ENCODE data around the gene MYO3B.
"Not testable (repeated sequence)": the region's sequence is repeated elsewhere in the genome, so short reads cannot be mapped to it uniquely, and the experiment has no call there.

Gene MYO3B

DNA sequence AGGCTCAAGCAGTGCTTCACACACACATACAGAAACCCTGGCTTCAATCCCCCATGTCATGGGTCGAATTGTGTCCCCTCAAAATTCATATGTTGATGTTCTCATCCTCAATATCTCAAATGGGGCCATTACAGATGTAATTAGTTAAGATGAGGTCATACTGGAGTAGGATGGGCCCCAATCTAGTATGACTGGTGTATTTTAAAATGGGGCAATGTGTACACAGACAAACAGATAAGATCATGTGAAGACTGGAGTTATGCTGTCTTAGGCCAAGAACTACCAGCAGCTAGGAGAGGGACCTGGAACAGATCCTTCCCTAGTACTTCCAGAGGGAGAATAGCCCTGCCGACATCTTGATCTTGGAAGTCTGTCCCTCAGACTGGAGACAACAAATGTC lies 167.7 kb downstream of the MYO3B start:
- DNase-seq: no peak

DNA sequence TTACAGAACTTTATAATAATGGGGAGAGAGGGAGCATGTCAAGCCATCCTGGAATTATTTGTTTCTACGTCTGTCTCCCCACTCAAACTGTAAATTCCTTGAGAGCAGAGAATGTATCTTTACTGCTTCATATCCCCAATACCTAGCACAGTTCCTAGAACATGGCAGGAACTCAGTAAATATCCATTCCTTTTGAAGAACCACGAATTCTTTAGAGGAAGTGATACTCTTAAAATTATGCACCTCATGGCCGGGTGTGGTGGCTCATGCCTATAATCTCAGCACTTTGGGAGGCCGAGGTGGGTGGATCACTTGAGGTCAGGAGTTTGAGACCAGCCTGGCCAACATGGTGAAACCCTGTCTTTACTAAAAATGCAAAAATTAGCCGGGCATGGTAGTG lies 171.3 kb downstream of the MYO3B start:
- not testable (repeated sequence) for DNase-seq

DNA sequence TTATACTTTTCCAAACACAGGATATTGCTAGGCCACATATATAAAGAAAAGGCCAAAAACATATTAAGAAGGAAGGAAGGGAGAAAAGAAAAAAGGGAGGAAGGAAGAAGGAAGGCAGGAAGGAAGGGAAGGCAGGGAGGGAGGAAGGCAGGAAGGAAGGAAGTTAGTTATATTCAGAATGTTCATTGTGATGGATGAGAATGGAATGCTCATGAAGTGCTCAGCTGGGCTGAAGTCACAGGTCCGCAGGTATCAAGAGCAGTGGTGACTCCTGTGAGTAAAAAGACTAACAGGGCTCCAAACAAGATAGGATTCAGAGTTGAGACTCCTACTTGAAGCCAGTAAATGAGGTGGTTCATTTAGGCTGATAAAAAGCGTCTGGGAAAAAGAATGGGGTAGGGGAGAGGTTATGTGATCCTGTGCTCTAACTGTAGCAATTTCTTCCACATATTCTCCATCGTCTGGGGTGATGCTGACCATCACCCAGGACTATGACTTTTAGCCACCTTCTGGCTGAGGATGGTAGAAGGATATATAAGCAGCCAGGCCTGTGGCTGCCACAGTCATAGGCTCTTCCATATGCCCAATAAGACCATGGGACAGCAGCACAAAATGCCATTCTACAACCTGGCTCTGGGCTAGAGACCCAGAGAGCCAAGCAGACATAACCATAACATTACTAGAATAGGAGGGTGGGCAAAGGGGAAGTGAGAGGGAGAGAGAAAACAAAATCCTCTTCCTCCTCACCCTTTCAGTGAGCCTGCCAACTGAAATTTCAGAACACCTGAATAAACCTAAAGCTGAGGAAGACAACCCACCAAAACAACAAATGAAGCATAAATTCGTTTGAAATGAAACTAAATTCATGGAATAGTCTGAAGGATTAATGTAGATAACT lies 173.2 kb downstream of the MYO3B start:
- DNase-seq: no peak

DNA sequence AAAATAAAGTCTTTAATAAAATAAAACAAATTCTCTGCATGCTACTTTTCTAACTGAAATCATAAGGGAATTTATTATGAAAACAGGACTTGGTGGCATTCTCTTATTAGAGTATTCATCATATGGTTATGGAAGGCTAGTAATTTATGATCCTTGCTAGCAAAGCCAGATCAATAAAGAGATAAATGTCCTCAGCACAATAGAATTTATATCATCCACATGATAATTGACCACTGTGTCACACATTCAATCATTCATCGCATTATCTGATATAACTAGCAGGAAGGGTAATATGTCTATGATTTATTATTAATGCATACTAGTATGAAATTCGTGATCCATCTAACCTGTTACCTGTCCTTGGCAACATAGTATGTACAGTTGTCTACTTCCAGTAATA lies 175.8 kb downstream of the MYO3B start:
- DNase-seq: no peak

DNA sequence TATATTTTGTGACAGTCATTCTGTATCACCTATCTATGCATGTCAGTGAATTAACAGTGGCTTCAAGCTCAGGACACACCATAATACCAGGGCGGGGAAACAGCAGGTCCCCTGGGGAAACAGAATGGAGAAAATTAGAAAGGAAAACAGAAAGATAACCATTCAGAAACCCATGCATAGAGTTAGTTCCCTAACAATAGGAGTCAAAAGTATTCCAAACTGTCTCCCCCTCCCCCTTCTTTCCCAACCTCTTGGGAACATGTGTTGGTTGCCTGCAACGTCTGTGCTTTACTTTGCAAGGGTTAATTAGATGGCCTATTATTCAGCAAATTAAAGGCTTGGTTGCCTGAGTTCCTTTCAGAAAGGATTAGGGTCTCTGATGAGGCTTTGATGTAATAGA lies 176.4 kb downstream of the MYO3B start:
- no peak for DNase-seq

DNA sequence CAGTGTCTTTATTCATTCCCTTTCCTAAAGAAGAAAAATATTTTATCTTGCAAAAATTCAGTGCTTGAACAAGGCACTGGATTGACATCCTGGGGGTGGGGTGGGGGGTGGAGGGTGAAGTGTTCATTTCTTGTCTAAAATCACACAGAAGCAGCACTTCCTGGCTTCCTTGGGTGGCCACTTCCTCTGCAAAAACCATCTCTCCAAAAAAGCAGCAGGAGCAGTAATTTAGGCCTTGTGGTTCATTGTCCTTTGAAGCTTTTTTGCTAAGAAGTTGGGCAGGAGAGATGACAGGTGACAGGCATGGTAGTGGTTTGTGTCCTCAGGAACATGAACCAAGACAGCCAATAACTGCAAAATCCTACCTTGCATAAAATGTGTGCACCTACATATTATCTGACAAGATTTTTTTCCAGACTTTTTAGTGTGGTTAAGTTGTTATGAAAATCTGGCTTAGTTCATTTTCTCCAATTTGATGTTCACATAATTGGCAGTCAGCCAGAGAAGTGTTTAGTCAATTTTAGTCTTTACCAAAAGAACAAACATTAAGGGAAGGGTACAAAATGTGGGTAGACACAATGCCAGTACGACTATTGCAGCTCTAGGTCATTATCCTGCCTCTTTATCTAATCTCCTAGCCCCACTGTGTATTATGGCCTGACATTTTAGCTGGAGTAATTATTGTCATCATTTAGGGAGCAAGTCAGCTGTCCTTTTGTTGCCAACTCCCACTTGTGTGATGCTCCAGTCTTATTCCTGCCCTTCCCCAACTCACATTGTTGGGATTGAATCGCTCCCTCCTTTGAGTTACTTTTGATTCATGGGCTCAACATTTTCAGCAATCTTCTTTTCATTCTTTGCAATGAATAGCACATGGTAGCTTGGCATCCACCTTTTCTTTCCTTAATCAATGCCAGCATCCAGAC lies 177.2 kb downstream of the MYO3B start:
- no peak for DNase-seq

DNA sequence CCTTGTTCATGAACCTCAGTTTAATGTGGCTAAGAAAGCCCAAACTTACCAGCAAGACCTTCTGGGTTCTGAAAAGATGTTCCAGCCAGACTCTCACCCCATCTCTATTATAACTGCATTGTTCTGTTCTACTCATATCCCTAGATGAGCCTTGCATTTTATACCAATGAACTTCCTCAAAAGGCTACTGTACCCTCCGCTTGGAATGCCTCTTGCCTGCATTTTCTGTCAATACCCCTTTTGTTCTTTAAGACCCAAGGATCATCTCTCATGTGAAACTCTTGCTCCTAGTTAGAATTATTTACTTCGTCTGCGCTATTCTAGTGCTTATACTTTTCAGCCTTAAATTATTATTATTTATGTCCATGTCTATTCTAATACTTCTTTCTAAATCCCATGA lies 181.5 kb downstream of the MYO3B start:
- DNase-seq: no peak

DNA sequence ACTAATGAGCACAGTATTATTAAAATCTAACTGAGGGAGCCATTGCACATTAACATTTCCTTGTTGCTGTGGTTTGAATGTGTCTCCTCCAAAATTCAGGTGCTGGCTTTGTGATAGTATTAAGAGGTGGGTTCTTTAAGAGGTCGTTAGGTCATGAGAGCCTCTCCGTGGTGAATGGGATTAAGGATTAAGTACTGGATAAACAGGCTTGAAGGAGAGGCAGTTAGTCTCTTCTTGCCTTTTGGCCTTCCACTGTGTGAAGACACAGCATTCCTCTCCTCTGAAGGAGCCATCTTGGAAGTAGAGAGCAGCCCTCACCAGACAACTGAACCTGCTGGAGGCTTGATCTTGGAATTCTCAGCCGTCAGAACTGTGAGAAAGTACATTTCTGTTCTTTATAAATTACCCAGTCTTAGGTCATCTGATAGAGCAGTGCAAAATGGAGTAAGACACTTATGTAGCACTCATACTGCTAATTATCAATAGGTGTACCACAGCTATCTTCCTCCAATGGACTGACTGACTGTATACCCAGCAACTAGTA lies 182.7 kb downstream of the MYO3B start:
- no peak for DNase-seq

DNA sequence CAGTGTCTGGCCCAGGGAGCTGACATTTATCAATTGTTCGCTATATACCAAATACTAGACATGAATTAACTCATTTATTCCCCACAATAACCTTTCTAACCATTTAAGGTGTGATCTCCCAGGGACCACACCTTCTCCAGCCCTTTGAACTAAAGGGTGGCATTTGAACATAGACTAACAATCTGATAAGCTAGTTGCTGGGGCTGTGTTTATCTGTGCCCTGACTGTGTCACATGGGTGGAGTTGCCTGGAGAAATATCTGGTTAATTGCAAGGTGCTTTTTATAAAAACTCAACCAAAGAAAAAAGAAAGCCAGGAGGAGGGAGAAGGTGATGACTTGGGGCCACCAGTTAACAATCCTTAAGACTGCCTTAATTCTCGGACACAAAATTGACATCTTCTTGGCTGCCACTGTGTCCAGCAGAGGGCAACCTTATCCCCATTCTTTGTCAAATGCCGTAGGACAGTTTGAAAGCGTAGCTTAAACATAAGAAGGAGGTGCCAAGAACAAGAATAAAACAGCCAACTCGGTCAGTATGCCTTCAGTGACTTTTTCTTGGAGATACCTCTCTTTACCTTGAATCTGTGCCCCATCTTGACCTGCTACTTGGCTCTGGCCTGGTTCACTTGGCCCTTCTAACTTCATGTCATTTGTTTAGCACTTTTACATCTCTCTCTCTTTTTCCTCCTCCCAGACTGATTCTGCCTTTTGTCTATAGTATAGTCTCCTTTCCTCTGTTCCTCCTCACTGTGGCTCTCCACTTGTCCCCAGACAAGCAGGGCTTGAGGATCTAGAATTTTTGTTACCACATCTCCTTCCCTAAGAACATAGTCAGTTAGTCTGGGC lies 183.4 kb downstream of the MYO3B start:
- peak; percentile 38 for DNase-seq

DNA sequence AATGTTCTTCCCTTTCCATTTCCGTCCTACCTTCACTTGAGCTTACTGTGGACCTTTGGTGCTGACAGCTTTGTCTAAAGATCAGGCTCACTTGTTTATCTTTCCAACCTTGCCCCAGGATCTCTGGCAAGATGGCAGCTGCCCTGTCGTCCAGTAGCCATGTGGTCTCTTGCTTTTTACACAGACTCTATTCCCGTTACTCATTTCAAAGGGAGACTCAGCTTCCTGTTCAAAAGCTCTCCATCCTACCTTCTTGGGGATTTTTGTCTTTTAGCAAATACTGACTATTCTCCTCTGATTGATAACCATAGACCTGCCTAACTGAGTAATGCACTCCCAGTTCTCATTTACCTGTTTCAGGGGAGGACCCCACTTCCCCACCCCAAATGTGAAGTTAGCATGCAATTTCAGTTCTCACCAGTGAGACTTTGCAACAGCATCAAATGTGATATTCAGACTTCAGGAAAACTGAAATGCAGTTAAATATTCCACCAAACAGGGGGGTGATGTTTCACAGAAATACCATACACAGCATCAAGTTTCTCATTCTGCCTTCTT lies 184.4 kb downstream of the MYO3B start:
- no peak for DNase-seq

DNA sequence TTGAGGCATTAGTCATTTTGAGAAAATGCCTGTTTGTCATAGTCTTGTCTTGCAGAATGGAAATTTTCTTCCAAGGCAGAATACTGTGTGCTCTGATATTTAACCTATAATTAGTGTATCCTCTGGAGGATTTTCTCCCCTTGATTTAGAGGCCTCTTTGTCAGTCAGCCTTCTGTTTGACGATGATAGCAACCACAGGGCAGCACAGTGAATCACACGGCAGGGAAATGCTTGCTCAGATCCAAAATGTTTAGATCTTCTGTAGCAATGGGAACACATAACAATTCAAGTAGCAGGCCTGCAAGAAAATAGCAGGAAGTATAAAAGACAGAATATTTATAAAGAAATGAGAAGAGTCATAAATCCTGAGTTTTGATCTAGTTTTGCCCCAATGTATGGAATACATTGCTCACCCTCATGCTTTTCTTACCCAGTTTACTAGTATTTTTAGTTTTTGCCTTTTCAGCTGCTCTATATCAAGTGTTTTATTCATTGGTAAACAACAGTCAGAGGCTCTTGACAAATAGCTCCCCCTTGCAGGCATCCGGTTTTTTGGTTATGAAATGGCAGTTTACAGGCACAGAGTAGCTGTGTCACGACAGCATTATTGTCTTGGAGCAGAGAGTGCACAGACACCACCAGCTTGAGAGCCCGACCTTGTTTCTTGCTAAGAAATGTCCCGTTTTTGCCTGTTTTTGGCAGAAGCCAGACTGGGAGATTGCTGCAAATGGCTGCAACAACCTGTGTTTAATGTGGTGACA lies 185.1 kb downstream of the MYO3B start:
- no peak for DNase-seq

DNA sequence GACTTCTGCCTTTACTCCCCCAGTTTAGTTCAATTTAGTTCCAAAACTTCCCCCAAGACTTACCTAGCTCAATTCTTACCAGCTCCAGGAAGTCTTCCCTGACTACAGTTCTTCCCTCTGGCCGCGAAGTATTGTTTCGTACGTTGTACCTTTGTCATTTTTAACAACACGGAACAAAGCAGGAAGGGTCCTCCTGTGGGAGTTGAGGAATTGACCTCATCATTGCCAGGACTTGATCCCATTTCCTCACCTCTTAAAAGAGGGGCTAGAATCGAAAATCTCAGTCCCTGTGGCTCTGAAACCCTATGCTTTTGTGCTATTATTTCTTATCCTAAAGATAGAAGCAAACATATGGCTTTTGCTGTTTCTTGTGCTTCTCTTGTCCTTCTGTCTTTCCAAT lies 187.1 kb downstream of the MYO3B start:
- no peak for DNase-seq

DNA sequence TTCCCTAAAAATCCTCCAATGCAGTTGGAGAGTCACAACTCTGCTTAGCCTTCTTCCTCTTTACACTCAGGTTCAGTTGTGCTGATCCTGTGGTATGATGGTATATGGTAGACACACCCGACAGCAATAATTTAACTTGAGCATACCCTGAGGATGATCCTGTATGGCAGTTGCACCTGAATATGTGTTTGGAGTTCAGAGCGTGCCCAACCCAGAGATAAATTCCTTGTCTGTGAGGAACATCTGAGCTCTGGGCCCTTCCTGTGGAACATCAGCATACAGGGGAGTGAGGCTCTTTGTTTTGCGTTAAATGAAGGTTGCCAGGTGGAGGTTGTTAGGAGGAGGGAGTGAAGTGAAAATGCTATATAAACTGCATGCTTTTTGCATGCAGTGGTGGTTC lies 187.7 kb downstream of the MYO3B start:
- no peak for DNase-seq

DNA sequence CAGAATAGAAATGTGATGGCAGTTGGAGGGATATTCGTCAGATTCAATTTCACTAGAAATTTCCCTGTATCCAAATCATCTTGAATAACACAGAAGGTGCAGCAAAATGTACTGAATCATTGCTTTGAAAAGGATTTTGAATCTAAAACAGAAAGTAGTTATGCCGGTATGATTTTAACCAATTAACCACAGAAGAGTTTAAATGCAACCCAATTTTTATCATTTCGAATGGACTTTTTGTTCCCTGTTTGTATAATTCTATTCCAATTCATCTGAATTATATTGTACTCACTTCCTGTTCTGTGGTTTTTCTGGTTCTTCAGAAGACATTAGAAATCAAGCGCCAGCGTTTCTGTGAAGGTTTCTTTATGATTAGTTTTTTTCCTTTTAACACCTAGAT lies 190.4 kb downstream of the MYO3B start:
- DNase-seq: no peak

DNA sequence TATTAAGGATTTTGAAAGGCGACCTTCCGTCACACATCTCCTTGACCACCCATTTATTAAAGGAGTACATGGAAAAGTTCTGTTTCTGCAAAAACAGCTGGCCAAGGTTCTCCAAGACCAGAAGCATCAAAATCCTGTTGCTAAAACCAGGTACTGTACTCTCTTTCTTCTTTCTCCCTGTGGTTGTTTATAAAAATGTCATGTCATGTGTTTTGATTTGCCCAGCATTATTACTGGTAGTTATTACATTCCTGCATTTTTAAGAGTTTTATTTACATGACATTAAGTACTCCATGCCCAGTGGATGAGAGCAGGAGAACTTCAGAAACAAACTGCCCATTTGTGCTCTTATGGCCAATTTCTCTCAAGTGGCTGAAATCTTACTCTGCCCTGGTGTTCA lies 191.3 kb downstream of the MYO3B start:
- DNase-seq: no peak

DNA sequence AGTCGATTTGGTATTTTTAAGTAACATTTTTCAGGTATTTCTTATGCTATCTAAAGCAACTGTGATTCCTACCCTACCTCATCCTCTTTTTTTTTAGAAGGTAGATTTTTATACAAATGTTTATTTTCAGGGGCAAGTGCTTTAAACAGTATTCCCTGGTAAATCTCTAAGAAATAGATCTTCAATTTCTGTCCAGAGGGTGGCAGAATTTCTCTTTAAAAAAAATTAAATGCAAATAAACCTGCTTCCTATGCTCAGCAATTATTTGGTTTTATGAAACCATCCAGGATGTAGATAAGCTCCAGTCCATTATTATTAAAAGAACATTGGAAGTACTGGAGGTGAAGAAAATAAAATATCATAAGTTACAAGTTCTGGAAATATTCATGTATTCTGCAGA lies 191.9 kb downstream of the MYO3B start:
- peak; percentile 15 for DNase-seq

DNA sequence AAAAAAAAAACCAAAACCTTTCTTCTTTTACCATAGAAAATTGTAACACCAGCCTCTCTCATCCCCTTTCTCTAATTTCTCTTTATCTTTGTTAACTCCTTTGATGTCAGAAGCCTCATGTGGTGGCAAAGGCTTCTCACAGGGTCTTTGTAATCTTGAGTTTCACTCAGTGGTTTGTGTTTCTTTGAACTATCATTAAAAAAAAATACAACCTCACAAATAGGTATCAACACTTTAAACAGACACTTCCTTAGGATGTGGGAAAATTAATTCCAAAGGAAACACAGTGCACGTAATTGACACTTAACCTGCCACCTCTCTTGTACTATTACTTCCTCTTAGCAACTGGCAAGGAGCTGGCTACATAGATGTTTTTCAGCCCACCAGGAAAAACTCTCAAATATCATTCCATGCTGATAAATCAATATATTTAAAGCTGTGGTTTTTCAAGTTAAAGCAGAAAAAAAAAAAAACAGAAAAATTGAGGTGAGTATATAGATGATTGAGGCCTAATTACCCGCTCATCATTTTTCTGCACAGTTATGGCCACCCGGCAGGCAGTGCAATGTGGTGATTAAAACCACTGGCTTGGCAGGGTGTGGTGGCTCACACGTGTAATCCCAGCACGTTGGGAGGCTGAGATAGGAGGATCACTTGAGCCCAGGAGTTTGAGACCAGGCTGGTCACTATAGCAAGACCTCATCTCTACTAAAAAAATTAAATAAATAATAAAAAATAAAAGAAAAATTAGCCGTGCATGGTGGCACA lies 193.5 kb downstream of the MYO3B start:
- DNase-seq: no peak

DNA sequence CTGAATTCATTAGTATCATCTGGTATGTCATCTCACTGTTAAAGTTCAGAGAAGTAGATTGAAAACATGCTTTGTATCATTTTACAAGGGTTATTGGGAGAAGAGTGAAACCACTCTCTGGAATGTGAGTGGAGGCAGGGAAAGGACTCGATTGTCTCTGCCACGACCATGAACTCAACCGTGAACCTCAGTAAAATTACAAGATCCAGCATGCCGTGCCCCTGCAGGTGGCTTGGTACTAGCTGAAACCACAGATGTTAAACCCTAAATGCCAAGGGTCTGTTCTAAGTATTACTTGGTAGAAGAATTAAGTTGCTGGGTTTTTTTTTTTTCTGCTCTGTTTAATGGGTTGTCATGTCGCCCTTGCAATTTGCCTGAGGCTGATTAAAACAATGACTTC lies 197.2 kb downstream of the MYO3B start:
- DNase-seq: no peak

DNA sequence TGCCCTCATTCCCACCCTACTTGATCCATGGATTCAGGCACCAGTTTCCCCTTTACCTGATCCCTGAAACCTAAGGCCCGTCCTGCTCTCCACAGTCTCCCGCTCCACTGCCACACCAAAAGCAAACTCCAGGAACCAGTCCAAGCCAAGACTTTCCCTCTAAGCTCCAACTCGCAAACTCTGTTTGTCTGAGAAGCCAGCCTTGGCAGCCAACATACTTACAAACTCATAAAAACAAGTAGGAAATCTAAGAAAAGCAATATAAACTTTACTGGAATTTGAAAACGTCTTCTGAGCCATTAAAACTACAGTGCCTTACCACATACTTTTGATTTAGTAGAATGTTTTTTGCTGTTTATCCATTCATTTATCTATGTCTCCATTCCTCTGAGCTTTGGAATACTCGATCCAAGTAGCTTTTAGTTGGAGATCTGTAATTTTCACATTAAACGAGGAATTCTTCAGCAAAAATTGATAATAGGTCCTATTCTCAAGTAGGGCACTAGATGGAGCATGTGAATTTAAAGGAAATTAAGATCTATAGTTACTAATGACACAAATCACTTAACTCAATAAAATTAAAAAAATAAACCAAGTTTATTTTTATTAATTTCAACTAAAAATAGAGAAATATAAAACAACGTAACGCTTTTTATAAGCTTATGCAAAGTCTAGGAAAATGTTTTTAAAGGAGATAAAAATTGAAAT lies 199.7 kb downstream of the MYO3B start:
- DNase-seq: no peak

DNA sequence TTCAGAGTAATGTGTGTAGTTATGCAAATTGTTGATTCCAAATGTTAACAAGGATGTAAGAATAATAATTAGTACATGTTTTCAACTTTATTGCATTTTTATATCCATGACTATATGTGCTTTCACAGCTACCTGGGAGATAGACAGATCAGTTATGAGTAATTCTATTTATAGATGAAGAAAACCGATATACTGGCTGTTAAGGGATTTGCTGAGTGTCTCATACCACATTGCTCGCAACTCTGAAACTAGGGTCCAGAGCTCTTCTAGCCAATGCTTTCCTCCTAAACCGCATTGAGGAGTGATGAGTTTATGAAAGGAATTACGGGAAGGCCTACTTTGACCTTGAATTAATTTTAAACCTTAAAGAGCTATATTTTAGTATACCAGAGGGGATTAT lies 202.3 kb downstream of the MYO3B start:
- DNase-seq: no peak
